Measurements from ENCODE around the gene NHLRC4. TPM values are rescaled to one million over a fixed set of nuclear protein-coding genes. Genes with fewer than 3 reads are reported as not detected.

Gene NHLRC4
- total and polyA plus RNA-seq, 9 of the 15 experiments (the other 6 are each of a cell fraction or from before 2014, with no cell fraction given), result 0.24 to 3.7 (median 1.3) TPM; not detected in 2

DNA sequence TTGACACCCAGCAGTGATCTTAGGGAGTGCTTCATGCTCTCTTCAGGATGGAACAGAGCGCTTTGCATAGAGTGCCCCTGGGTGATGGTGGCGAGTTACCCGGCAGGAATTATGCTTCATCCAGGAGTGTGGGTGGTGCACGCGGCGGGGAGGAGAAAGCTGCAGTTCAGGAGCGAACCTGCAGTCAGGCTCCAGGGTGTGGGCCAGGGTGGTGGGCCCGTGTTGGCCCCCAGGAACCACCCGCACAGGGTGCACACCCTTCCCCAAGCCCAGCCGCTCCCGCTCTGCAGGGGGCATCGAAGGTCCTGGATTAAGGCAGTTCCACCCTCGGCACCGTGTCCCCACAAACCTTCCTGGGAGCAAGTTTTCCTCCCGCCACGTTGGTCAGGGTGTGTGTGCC is 27.0 kb downstream of the NHLRC4 start:
- intact Hi-C loops (cut with micrococcal nuclease), result no loop called here
- TF ChIP-seq POLR2G (IDR thresholded peaks at IDR 0.05; ENCODE audit: low read depth, low read length) (0 out of 2 replicates have a peak, but pooled peaks have one; percentile 30), SRSF3 (IDR thresholded peaks at IDR 0.05; ENCODE audit: insufficient read depth, low read length) (no peak)
- ChIA-PET POLR2A (interaction anchor here (0.7 to 1.6 kb wide), 4 partner anchors 16 to 42 kb away, joined by 3 to 6 read pairs (median 4); partner anchors contain the start of gene METTL26), CTCF (ENCODE audit: low intra/inter-chr PET ratio) (no interaction called here)
- no peak for DNase-seq (ENCODE audit: extremely low read depth in 1 of 4, low spot score in 3 of 4)
- Histone ChIP-seq H3K27ac (ENCODE audit: extremely low read depth, low read depth, low read length) (no peak overlapping the region), H3K4me3 (no peak overlapping the region), H3K27me3 (ENCODE audit: control insufficient read depth in 2 of 2, insufficient read depth in 2 of 2, low read length in 2 of 2) (no peaks in the 10 kb centered on the region), H3K79me2 (ENCODE audit: control insufficient read depth, insufficient read depth, low read length) (peaks cover 68% of the 10 kb centered on the region), H4K20me1 (replicated peaks; ENCODE audit: control insufficient read depth, insufficient read depth, low read length) (peaks cover 16% of the 10 kb centered on the region), H3K9ac (ENCODE audit: insufficient read depth in 1 of 2, low read depth in 2 of 2, low read length in 2 of 2) (peak overlapping the region in 1 of 2 experiments; percentile 50; a peak in 2 of 4 replicates), H3K4me1 (replicated peaks in 1 of 2; ENCODE audit: control insufficient read depth in 2 of 2, insufficient read depth in 2 of 2, low read length in 2 of 2) (peaks cover 9 to 48% of the 10 kb centered on the region in 2 experiments; a peak in 4 of 5 replicates), H3K9me3 (replicated peaks; ENCODE audit: control insufficient read depth, insufficient read depth, low read depth, low read length) (no peaks in the 10 kb centered on the region), H2AFZ (ENCODE audit: low read depth, low read length) (no peak overlapping the region), H3K4me2 (ENCODE audit: insufficient read depth, low read length) (no peak overlapping the region), H3K36me3 (ENCODE audit: control insufficient read depth, insufficient read depth, low read length) (peaks cover 31% of the 10 kb centered on the region; the same call in 2 of the 3 replicates), H3K9me1 (ENCODE audit: control insufficient read depth, insufficient read depth, low read length) (peaks cover 7% of the 10 kb centered on the region)
- no TSS peak for BruUV-seq (replicated peaks)
- FAIRE-seq, result no peak
- 83% methylated on average over 13 of the region's 16 CpGs for WGBS (ENCODE audit: insufficient coverage, low coverage, missing lambda C conversion rate)
- no peak for ATAC-seq
- in situ Hi-C loops (cut with MboI), result no loop called here

DNA sequence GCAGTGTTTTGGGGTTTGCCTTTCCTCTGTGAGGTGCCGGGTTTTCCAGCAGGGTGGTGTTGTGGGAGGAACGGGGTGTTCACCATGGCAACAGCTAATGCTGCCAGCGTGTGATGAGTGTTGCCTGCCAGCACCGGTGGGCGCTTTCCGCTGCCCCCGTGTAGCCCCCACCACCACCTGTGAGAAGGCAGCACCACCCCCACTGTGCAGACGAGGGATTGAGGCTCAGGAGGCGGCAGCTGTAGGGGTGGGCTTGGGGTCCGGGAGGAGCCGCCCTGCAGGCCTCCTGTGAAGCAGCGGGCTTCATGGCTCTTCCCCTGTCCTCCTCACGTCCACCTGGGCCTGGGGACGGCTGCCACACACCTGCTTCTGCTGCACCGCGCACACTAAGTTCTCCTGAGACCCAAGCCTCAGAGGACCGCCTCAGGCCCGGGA is 28.3 kb downstream of the NHLRC4 start:
- peaks cover 16% of the 10 kb centered on the region for H4K20me1 ChIP-seq (replicated peaks; ENCODE audit: control insufficient read depth, insufficient read depth, low read length)
- peaks cover 7% of the 10 kb centered on the region for H3K9me1 ChIP-seq (ENCODE audit: control insufficient read depth, insufficient read depth, low read length)
- no peak overlapping the region; a peak in 1 of 4 replicates for H3K9ac ChIP-seq (ENCODE audit: insufficient read depth in 1 of 2, low read depth in 2 of 2, low read length in 2 of 2)
- H3K9me3 ChIP-seq (replicated peaks; ENCODE audit: control insufficient read depth, insufficient read depth, low read depth, low read length), result no peaks in the 10 kb centered on the region
- ChIA-PET POLR2A (interaction anchor here (0.6 kb wide), 1 partner anchor 14 kb away, joined by 3 read pairs; no protein-coding TSS in a partner anchor), CTCF (ENCODE audit: low intra/inter-chr PET ratio) (no interaction called here)
- DNase-seq (ENCODE audit: extremely low read depth in 1 of 4, low spot score in 3 of 4) (no peak), FAIRE-seq (no peak), ATAC-seq (no peak)
- intact Hi-C loops (cut with micrococcal nuclease), result no loop called here
- in situ Hi-C loops (cut with MboI), result no loop called here
- H3K4me2 ChIP-seq (ENCODE audit: insufficient read depth, low read length), result no peak overlapping the region
- WGBS (ENCODE audit: insufficient coverage, low coverage, missing lambda C conversion rate), result 97% methylated on average over 14 of the region's 18 CpGs
- TF ChIP-seq ZNF282 (CRISPR knock-in tag; IDR thresholded peaks at IDR 0.05), result no peak
- H3K4me1 ChIP-seq (replicated peaks in 1 of 2; ENCODE audit: control insufficient read depth in 2 of 2, insufficient read depth in 2 of 2, low read length in 2 of 2), result peaks cover 9 to 49% of the 10 kb centered on the region in 2 experiments; a peak in 4 of 5 replicates
- BruUV-seq (replicated peaks), result no TSS peak
- H3K79me2 ChIP-seq (ENCODE audit: control insufficient read depth, insufficient read depth, low read length), result peaks cover 72% of the 10 kb centered on the region
- no peak overlapping the region for H3K4me3 ChIP-seq
- H2AFZ ChIP-seq (ENCODE audit: low read depth, low read length), result no peak overlapping the region
- H3K27me3 ChIP-seq (ENCODE audit: control insufficient read depth in 2 of 2, insufficient read depth in 2 of 2, low read length in 2 of 2), result no peaks in the 10 kb centered on the region
- no peak overlapping the region for H3K27ac ChIP-seq (ENCODE audit: extremely low read depth, low read depth, low read length)
- H3K36me3 ChIP-seq (ENCODE audit: control insufficient read depth, insufficient read depth, low read length), result peaks cover 41% of the 10 kb centered on the region; the same call in 2 of the 3 replicates
